GM19468 (cell line): ENCODE data around the gene FBXO47.
A peak's percentile ranks its signal among the peaks of the same experiment; 100 is the strongest.

Source experiments
- ATAC-seq: cut with Tn5 transposase; IDR thresholded peaks from one replicate; pipeline ENCODE4 v1.9.1; 2021; ENCODE audit warnings: mild to moderate bottlenecking, moderate library complexity, moderate number of reproducible peaks; ENCODE audit not compliant: unreplicated experiment; ENCODE audit errors: extremely low read depth

FBXO47 gene

GRCh38 chr17:38907930-38908675 lies 59.1 kb downstream of the FBXO47 start:
- no peak for ATAC-seq

GRCh38 chr17:38906460-38907228 lies 60.6 kb downstream of the FBXO47 start:
- no peak for ATAC-seq

- no peak for ATAC-seq
Observed at GRCh38 chr17:38905375-38905774, 61.8 kb downstream of the FBXO47 start.

- no peak for ATAC-seq
Observed at GRCh38 chr17:38904892-38905291, 62.3 kb downstream of the FBXO47 start.

- no peak for ATAC-seq
Observed at GRCh38 chr17:38903404-38903803, 63.8 kb downstream of the FBXO47 start.

GRCh38 chr17:38900978-38901656 lies 66.1 kb downstream of the FBXO47 start:
- no peak for ATAC-seq

- ATAC-seq = no peak
Observed at GRCh38 chr17:38899421-38899820, 67.8 kb downstream of the FBXO47 start.

GRCh38 chr17:38898812-38899348 lies 68.3 kb downstream of the FBXO47 start:
- peak; percentile 29 for ATAC-seq

- ATAC-seq = no peak
Observed at GRCh38 chr17:38898291-38898679, 68.9 kb downstream of the FBXO47 start.

- no peak for ATAC-seq
Observed at GRCh38 chr17:38897671-38898290, 69.4 kb downstream of the FBXO47 start.

- no peak for ATAC-seq
Observed at GRCh38 chr17:38897176-38897575, 70.0 kb downstream of the FBXO47 start.

GRCh38 chr17:38896346-38896954 lies 70.8 kb downstream of the FBXO47 start:
- ATAC-seq = no peak

- ATAC-seq = no peak
Observed at GRCh38 chr17:38894276-38894675, 72.9 kb downstream of the FBXO47 start.

GRCh38 chr17:38893607-38894006 lies 73.6 kb downstream of the FBXO47 start:
- no peak for ATAC-seq

GRCh38 chr17:38893113-38893512 lies 74.1 kb downstream of the FBXO47 start:
- no peak for ATAC-seq

GRCh38 chr17:38892620-38893019 lies 74.6 kb downstream of the FBXO47 start:
- no peak for ATAC-seq

- ATAC-seq = no peak
Observed at GRCh38 chr17:38892083-38892482, 75.1 kb downstream of the FBXO47 start.

- ATAC-seq = no peak
Observed at GRCh38 chr17:38891441-38891840, 75.8 kb downstream of the FBXO47 start.

- no peak for ATAC-seq
Observed at GRCh38 chr17:38890410-38890746, 76.8 kb downstream of the FBXO47 start.

- ATAC-seq = no peak
Observed at GRCh38 chr17:38889745-38890409, 77.3 kb downstream of the FBXO47 start.
